NCI-H2227 treated with DMSO at 0.1 percent for 48 hours (cell line): ENCODE measurements around the gene MIGA2.
A peak's percentile ranks its signal among the peaks of the same experiment; 100 is the strongest.

Source experiments
- DNase-seq: peaks from one replicate; lab custom pipeline; 2025; lab: John Stamatoyannopoulos, UW

Gene MIGA2

DNA sequence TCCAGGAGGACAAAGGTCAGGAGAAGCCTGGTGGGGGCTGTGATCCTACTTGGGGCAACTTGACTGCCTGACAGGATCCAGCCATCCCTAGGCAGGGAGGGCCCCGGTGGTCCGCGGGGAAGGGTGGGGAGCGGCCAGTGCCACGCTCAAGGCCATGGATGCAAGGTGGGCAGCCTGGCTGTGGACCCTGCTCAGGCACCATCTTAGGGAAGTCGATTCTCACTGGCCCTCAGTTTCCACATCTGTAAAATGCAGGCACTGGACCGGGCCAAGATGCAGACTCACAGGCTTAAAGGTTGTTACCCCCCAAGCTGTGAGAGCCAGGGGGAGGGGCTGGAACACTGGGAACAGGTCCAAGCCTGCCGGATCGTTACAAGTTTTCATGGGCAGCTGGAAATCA, 35.7 kb downstream of the MIGA2 start:
- no peak for DNase-seq

- DNase-seq = no peak
These were observed 37.0 kb downstream of the MIGA2 start for GRCh38 chr9:129073404-129073803.

DNA sequence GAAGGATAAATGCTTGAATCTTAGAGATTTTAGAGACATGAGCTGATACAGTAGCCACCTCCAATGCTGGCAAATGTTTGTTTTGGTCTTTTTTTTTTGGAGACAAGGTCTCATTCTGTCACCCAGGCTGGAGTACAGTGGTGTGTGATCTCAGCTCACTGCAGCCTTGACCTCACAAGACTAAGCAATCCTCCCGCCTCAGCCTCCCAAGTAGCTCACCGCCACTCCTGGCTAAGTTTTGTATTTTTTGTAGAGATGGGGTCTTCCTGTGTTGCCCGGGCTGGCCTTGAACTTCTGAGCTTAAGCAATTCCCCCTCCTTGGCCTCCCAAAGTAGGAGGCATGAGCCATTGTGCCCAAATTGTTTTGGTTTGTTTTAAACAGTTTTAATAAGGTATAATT, 37.7 kb downstream of the MIGA2 start:
- no peak for DNase-seq

GRCh38 chr9:129075996-129076639, 39.7 kb downstream of the MIGA2 start:
- no peak for DNase-seq

- no peak for DNase-seq
These were observed 40.2 kb downstream of the MIGA2 start for GRCh38 chr9:129076640-129077037.

- no peak for DNase-seq
These were observed 40.8 kb downstream of the MIGA2 start for GRCh38 chr9:129077236-129077635.

DNA sequence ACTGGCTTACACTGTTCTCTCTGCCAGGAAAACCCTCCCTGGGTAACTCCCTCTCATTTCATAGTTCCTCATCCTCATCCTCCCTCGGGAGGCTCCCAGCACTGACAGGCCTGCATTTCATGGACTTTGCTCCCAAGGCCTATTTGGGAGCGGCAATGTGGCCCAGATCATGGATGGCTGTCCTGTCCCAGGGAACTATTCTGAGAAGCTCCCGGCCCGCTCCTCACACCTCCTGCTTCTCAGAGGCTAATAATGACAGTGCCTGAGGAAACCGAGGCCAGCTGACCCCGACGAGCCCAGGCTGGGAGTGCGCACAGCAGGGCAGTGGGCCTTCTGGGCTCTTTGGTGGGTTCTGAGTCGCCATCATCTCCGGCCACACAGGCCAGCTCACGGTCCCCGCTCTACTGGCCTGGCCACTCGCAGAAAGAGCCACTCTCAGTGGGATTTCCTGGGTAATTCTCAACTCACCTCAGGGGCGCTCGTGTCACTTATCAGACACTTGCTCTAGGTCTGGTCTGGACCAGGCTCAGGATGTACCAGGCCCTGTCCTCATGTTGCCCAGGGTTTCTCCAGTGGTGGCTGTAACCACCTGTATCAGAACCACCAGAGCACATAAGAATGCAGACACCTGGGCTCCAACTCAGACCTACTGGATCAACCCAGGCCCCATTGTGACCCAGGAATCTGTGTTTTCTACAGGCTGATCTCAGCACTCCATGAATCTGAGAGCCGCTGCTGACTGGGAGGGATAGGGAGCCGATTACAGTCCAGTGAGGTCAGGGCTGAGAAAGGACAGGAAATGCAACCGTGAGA, 42.5 kb downstream of the MIGA2 start:
- no peak for DNase-seq

- DNase-seq = no peak
These were observed 43.4 kb downstream of the MIGA2 start for GRCh38 chr9:129079829-129080228.

GRCh38 chr9:129080298-129080600, 43.8 kb downstream of the MIGA2 start:
- no peak for DNase-seq

DNA sequence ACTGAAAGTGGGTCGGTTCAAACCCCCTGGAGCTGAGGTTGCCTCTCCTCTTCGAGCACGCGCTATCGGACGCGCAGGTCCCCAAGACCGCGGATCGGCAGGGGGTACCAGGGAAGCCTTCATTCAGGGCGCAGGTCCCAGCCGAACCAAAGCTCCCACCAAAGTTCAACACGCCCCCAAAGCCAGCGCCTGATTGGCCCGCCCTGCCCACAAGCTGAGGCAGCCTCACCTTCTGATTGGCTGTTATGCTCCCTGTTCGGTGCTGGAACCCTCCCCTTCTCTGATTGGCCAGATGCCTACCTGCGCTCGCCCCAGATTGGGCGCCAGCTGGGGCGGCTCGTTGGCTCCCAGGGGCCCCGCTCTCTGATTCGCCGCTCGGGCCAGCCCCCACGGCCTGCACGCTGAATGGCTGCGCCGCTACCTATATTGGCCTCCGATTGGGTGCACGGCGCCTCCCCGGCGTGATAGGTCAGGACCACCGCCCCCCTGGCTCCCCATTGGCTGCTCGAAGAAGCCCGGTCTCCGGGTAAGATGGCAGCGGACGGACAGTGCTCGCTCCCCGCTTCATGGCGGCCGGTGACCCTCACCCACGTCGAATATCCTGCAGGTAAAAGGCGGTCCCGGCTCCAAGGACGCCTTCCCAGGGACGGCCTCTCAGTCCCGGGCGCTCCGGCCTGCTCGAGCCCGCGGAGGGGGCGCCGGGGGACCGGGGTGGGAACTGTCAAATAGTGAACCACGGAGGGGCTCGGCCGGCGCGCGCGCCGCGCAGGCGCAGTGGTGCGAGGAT, 44.4 kb downstream of the MIGA2 start, which contains the start of gene DOLPP1:
Gene DOLPP1 (plus strand): TSS at position 511 of the 787 bp plus-strand sequence. CDS start 21 bp downstream, at position 532.
- peak; percentile 93 for DNase-seq

DNA sequence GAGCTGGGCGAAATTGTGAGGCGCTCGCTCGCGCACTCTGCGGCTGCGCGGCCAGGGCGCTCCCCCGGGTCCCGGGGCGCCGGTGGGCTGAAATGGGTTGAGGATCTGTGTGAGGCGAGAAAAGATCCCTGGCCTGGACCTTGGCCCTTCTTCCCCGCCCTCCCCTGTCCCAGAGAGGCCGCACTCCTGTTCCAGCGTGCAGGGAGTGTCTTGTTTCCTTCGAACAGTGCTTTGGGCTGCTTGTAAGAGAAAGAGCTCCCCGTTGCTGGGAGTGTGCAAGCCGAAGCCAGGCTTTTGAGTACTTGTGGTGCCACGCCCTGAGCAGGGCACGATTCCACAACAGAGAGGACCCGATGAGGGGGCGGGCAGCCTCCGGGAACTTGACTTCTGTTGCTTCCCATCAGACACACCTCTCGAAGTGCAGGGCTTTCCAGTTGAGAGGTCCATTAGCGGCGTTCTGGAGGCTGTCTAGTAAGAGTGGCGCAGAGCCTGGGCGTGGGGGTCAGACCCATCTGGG, 45.0 kb downstream of the MIGA2 start:
- DNase-seq = peak; percentile 36

DNA sequence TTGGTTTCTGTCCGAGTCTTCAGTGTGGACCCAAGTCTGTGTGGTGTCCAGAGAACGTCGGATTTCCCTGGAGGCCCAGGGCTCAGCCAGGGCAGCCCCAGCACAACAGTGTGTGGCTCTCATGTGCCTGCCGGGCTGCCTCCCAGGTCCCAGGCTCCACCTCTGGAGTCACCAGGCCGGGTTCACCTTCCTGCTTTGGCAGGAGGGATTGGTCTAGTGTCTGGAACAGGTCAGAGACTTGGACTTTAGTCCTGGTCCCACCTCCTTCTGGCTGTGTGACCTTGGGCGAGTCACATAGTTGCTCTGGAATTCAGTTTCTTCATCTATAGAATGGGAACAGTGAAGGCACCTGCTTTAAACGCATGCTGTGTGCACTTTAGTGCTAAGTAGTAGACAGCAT, 47.7 kb downstream of the MIGA2 start:
- DNase-seq = no peak

- no peak for DNase-seq
These were observed 52.8 kb downstream of the MIGA2 start for GRCh38 chr9:129089246-129089645.

DNA sequence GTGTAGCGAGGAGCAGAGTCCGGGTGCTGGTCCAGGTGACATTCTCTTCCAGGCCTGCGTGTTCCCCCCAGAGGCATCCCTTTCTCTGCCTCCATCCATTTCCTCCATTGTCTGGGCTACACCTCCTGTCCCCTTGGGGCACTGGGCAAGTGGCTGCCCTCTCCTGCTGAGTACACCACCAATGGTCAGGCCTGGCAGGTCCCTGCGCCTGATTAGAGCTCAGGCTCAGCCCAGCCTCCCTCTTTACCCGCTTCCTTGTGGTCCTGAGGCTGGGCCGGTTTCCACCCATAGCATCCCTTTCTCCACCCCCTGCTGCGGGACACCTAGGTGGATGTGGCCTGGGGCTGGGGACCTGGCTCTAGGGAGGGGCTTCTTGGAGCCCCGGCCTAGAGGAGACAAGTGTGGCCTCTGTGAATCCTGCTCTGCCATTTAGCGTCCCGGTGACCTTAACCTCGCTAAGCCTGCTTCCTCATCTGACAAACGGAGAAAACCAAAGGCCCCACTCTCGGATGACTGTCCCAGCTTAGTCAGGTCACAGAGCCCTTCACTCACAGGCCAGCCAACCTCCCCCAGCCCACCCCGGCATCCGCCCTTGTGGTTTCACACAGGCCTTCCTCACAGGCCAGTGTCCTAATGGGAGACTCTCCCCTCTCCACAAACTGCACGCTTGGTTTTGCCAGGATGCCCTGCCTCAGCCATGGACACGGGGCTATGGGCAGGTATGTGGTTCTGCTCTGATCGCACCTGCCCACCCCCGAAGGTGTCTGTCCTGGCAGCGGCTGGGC, 57.4 kb downstream of the MIGA2 start:
- no peak for DNase-seq

DNA sequence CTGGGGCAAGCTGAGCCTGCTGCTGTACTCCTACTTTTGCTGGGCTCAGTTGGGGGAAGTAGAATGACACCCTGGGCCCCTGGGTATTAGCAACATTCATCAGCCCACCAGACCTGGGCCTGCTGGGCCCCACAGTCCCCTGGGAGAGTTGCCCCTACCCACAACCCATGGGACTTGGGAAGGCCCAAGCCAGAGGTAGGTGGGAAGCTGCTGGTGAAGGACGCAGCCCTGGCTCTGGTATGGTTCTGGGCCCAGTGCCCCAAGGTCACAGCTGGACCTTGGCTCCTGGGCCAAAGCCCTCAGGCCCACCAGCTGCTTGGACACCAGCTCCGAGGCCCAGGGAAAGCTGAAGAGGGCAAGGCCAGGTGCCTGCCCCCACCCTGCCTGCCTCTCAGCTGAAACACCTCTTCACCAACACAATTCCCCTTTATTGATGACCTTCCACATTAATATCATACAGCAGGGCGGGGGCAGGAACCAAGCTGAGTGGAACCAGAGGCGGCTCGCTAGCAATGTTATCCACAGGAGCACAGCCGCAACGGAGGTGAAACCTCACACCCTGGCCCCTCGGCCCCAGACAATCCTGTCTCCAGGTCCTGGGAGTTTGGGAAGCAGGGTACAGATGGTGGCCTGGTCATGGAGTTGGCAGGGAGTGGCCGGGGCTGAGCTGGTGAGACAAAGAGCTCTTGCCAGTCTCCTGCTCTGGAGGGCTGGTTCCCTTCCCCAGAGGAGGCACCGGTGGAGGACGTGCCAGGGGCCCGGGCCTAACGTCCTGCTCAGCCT, 58.2 kb downstream of the MIGA2 start:
- no peak for DNase-seq

DNA sequence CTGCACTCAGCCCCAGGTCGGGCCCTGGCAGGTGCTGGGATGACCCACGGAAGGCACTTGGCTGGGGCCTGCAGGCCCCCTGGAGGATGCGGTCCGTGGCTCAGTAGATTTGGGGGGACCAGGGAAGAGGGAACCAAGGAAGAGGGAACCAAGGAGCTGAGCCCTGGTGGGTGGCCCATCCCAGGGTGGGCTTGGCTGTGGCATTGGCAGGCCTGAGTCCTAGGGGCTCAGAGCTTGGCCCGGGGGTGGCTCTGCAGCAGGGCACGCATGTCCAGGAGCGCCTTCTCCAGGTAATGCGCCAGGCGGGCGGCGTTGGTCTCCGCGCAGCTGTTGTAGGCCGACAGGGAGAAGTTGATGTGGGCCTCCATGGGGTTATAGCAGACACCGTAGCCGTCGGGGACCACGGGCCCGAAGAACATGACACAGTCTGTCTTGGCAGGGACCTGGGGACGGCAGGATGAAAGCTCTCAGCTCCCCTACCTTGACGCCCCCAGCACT, 58.8 kb downstream of the MIGA2 start:
- no peak for DNase-seq

GRCh38 chr9:129095908-129096307, 59.5 kb downstream of the MIGA2 start:
- no peak for DNase-seq

GRCh38 chr9:129097671-129098306, 61.4 kb downstream of the MIGA2 start:
- no peak for DNase-seq

- no peak for DNase-seq
These were observed 61.9 kb downstream of the MIGA2 start for GRCh38 chr9:129098328-129098727.

DNA sequence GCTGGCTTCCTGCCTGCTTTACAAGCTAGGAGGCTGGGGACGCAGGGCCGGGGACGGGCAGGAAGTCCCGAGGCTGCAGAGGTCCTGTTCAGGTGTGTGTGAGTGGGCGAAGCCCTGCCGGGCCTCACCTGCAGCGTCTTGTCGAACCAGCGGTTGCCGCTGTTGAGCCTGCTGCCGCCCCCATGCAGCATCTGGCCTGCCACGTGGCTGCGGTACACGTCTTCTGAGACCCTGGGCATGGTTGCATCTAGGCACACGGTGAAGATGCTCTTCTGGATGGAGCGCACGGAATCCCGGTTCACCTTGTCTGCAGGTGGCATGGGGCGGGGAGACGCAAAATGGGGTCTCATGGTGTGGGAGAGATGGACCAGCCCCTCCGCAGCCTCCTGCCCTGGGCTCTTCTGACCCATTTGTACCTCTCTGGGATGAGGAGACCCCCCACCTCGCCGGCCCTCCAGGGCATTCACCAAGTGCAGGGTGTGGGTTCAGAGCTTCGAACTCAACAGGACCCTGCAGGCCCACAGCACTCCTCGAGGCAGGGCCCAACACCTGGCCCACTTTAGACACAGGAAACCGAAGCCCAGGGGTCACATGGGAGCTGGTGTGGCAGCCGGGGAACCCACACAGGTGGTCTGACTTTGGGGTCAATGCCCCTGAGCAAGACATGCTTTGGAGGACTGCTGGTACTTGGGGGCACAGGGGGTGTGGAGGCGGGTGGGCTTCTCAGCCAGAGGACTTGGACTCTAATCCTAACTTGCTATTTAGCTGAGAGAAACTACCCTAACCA, 64.2 kb downstream of the MIGA2 start:
- no peak for DNase-seq
